ENCODE measurements around the gene DAAM1.

DNA sequence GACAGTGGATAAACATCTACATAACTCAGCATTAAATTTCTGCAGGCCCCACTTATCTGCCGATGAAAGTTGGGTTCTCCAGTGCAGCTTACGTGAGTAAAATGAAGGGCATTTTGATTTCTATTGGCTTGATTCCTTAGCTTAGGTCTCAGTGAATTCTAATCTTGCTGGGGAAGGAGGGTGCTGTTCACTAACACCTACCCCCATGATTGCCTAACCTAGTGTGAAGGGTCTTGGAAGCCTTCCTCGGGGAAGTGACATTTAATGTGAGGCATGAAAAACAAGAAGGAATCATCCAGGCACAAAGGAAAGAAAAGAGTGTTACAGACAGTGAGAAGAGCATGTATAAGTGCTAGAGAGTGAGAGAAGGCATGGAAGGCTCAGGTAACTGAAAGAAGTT, 81.0 kb downstream of the DAAM1 start:
- TF ChIP-seq, protein P1, sequence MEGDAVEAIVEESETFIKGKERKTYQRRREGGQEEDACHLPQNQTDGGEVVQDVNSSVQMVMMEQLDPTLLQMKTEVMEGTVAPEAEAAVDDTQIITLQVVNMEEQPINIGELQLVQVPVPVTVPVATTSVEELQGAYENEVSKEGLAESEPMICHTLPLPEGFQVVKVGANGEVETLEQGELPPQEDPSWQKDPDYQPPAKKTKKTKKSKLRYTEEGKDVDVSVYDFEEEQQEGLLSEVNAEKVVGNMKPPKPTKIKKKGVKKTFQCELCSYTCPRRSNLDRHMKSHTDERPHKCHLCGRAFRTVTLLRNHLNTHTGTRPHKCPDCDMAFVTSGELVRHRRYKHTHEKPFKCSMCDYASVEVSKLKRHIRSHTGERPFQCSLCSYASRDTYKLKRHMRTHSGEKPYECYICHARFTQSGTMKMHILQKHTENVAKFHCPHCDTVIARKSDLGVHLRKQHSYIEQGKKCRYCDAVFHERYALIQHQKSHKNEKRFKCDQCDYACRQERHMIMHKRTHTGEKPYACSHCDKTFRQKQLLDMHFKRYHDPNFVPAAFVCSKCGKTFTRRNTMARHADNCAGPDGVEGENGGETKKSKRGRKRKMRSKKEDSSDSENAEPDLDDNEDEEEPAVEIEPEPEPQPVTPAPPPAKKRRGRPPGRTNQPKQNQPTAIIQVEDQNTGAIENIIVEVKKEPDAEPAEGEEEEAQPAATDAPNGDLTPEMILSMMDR (IDR thresholded peaks at IDR 0.05) = no peak
- TF ChIP-seq POLR2A (IDR thresholded peaks at IDR 0.05) = no peak
- TF ChIP-seq EP300 (IDR thresholded peaks at IDR 0.05) = no peak
- no peak for TF ChIP-seq POLR2AphosphoS5 (IDR thresholded peaks at IDR 0.05)
